Fibroblast of skin of scalp (primary cell): Measurements from ENCODE around the gene OLFM4.

Experiments used
- DNase-seq: peaks from one replicate; pipeline ENCODE4 v3.0.0-alpha.2; 2013

The OLFM4 gene

DNA sequence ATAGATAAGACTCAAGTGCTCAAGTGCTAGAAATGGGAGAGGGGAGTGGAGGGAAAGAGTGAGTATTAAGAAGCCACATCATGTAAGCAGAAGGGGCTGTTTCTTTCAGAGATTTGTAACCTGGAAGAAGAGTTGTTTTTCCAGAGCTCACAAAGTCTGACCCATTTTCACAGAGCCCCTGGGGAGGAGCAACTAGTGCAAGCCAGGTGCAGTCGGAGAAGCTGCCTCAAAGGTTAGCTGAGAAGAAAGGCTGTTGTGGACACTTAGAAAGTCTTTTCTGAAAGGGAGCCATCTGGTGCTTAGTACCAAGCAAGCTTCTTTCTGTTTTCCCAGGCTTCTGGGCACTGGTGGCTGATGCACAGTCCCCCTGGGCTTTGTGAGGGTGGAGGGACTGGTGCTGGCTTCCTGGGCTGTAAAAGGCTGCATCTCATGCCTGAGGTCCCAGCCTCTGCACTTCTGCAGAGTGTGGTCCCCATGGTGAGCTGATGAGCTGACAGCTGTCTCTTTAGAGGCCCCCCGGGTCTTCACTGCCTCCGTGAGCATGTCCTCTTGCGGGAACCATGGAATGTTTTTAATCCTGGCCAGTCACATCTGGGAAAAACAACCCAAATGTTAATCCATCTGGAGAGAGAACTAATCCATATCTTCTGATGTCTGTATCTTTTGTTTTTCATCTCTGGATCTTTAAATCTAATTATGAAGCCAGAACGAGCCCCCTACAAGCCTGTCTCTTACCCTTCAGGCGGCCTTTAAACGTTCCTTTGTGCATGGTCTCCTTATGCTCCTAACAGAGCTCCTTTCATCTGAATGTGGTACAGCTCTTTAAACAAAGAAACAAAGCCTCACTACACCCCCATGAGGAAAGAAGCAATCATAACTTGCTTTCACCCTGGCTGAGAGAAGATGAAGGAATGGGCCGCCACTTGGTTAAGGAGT is 40.2 kb downstream of the OLFM4 start:
- DNase-seq: no peak

DNA sequence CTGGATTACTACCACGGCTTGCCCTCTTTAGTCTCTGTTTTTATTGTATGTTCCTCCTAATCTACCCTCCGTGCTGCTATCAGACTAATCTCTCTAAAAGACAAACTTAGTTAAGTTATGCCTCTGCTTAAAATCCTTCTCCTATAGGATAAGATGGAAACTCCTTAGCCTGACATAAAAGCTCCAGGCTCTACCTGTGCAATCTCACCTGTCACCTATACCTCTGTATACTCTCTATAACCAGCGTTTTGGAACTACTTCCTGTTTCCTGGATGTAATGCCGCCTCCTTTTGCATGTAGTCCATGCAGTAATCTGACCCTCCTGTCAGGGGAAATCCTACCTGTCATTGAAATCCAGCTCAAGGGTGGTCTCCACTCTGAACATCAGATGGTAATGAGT is 41.2 kb downstream of the OLFM4 start:
- DNase-seq: no peak

DNA sequence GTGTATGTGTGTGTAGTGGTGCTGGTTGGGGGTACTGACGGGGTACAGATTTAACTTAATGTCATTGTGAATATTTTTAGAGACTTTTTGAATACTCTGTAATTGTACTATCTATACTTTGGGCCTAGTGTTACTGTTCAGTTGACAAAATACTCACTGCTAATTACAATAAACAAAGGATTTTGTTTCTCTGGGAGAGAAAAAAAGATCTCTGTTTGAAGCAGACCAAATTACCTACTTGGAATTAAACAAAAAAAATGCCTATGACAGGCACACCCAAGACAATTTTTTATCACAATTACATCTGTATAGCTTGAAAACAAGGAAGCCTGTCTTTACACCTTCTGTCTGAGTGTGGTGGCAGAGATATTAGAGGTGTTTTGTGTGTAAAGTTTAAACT is 45.1 kb downstream of the OLFM4 start:
- DNase-seq: no peak

- DNase-seq: no peak
These were observed 45.5 kb downstream of the OLFM4 start for GRCh38 chr13:53074114-53074513.

DNA sequence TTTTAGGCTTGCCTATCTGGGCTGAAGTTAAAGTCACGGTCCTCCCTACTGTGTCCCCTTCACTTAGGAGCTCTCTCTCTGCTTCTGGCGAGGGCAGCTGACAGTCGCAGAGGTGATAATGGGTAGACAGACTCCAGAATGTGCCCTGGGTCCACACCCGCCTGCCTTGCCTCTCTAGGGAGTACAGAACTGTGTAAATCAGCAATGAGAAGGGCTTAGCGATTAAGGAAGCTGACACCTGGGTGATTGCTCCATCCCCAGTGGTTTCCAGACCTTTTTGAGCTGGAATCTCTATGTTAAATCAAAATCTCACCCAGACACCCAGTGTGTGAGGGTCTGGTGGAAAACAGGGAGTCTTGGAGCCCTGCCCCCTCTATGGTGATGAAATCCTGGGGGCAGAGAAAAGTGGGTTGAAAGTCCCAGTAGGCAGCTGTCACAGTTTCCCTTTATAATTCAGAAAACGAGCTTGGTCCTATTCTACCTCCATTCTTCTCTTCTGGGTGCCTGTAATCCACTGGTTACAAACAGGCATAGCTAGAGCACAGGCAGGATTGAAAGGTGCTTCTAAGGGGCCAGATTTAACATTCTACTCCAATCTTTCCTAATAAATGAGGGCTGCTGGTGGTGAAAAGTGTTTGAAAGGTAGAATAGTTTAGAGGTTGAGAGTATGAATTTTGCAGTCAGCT is 46.9 kb downstream of the OLFM4 start:
- DNase-seq: no peak

DNA sequence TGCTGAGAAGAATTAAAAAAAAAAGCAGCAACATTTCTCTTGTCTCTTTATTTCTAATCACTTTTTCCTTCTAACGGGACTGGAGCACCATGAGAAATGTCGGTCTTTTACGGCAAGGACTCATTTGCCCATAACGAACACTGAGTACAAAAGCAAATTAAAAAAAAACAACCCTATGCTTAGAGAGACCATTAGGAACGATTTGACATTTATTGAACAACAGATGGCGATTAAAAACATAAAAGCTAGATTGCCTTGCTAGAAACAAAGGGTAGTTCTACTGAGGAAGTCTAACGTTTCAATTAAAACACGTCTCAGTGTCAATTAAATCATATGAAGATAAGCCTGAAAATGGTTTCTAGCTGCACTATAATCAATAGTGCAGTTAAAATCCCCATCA is 51.1 kb downstream of the OLFM4 start:
- DNase-seq: no peak

- no peak for DNase-seq
These were observed 60.3 kb downstream of the OLFM4 start for GRCh38 chr13:53088871-53089270.

DNA sequence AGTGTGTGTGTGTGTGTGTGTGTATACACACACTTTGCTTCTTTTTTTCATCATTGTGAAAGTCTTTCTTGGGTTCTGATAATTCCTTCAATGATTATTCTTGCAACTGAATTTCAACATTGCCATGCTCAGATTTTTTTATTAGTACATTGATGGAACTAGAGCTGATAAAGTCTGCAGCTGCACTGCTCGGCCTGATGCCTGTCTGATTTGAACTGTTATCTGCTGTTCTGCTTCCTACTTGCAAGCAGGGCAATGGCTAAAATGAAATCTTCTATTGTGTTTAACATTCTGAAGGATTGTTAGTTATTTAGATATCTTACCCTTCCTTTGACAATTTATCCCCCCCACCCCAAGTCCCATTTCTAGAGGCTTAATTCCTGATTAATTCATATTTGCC is 61.3 kb downstream of the OLFM4 start:
- no peak for DNase-seq

- no peak for DNase-seq
These were observed 61.8 kb downstream of the OLFM4 start for GRCh38 chr13:53090461-53090860.

- DNase-seq: no peak
These were observed 64.3 kb downstream of the OLFM4 start for GRCh38 chr13:53092931-53093330.

DNA sequence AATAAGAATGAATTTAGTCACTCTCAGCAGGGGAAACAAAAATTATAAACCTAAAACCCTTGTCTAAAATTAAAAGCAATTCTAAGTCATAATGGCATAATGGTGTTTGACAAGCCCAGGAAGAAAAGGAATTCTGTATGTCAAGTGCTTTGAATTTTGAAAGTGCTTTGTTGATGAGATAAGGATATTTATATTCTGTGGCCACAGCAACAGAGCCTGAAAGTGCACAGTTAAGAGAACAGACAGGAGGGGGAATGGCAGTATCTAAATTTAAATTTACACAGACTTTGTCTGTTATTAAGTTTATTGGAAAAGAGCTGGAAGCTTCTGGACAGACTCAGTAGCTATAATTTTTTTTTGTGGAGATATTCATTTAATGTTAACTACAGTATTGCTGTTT is 69.8 kb downstream of the OLFM4 start:
- DNase-seq: no peak

- DNase-seq: no peak
These were observed 71.9 kb downstream of the OLFM4 start for GRCh38 chr13:53100394-53101063.
